Stimulated activated CD4-positive, alpha-beta T cell treated with anti-CD3 and anti-CD28 coated beads, Interleukin-15, amount 100 ng/mL, for 24 hours (primary cell): ENCODE results near the gene OR5K1.

Experiments used
- DNase-seq: peaks from one replicate; pipeline ENCODE4 v3.0.0-alpha.2; 2020

OR5K1 gene

DNA sequence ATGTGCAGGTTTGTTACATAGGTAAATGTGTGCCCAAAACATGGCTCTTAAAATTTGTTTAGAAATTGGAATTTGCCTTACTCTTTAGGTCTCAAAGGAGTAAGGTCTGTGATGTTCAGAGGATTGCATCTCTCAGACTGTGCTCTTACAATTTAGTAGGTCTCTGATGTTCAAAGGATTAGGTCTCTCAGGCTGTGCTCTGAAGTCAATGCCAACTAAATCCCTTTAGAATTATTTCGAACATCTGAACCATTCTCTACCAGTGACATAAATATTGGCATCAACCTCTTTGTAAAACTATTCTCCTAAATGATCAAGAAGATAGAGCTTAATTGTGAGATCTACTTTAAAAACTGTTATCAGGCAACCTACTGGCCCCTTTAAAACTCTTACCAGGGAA lies at the start of gene OR5K1:
TSS of gene OR5K1 (plus strand) at position 301 of the 400 bp plus-strand sequence. CDS start 6,376 bp downstream, outside the sequence.
- DNase-seq: no peak

DNA sequence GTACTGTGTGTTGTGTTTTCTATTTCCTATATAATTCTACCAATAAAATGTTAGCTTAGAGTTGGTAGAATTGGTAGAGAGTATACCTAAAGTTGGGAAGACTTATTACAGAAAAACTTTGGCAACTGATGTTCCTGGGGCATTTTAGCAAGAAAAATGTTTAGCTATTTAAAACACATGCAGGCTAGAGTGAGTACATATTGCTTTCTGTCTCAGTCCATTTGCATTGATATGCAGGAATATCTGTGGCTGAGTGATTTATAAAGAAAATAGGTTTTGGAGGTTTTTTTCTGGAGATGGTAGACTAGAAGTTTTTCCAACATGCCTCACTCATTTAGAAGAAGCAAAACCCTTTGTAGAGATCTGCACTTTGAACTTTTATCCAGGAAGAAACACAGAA lies 30.4 kb upstream of the OR5K1 start:
- DNase-seq: no peak

DNA sequence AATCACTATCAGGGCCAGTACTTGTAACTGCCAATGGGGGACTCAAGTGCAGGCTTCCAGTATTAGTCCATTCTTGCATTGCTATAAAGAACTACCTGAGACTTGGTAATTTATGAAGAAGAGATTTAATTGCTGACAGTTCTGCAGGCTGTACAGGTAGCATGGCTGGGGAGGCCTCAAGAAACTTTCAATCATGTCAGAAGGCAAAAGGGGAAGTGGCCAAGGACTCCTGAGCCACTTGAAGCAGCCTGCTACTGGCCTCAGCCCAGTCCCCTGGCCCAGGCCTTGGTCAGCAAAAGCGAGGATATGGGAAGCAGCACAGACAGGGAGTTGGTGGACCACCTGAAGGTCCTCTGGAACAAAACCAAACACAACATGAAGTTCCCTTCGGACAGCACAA lies 29.2 kb upstream of the OR5K1 start:
- no peak for DNase-seq

DNA sequence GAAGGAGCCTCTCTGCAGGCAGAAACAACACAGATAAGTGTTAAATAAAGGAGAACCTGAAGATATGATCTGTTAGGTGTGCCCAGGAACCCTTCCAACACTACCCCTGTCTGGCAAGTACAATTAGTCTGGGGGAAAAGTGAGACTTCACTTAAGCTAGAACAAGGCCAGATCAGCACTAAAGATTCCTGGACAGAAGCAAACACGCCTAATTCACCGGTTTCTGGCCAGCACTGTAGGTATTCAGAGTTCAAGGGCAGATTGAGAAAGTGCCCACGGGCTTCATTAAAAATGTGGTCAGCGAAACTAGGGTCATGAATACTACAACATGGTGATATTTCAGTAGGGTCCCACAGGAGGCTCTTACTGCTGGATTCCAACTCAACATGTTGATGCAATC lies 28.6 kb upstream of the OR5K1 start:
- no peak for DNase-seq

DNA sequence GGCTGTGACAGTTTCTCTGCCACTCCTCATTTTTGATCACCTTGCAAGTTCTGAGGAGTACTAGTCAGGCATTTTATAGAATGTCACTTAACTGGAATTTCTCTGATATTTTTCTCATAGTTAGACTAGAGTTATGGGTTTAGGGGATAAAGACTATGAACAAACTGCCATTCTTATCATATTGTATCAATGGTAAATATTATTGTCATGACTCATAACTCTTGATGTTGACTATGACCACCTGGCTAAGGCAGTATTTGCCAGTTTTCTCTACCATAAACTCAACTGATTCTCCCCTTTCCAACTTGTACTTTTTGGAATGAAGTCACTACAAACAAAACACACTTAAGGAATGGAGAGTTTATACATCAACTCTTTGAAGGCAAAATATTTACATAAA lies 22.7 kb upstream of the OR5K1 start:
- no peak for DNase-seq

DNA sequence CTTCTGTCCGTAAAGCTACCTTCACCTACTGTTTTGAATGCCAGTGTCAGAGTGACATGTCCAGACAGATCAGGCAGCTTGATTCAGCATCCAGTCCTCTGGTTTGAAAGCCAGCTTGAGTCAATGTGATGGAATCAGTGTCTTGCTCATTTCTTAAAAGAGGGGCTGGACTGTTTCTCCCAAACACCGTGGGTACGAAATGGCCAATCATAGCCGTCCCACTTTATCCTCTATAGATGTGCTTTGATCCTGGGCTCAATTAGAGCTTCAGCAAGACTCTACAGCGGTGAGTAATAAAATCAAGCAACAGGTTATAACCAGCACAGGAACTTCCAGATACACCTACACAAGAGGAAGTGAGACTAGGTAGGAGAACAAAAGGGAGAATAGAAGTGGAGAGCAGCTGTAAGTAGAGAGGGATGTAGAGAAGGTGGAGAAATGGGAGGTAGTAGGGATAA lies 17.0 kb upstream of the OR5K1 start:
- DNase-seq: no peak

DNA sequence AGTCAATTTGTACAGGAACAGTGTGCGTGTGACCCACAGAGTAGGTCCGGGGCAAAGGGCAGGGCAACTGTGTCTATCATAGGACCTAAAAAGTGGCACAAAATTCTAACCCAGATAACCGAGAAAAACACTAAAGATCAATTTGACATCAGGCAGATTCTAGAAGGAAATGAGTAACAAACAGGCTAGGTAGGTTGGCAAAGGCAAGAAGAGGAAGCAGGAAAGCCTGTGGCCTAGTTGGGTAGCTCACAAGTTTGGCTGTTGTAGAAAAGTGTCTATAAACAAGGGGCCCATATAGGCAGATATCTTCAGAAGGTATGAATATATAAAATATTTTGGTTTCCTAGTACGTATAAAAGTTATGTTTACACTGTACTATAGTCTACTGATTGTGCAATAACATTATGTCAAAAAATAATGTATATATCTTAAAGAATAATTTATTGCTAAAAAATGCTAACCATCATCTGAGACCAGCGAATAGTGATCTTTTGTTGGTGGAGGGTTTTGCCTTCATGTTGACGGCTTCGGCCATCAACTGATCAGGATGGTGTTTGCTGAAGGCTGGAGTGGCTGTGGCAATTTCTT lies 13.3 kb upstream of the OR5K1 start:
- no peak for DNase-seq

DNA sequence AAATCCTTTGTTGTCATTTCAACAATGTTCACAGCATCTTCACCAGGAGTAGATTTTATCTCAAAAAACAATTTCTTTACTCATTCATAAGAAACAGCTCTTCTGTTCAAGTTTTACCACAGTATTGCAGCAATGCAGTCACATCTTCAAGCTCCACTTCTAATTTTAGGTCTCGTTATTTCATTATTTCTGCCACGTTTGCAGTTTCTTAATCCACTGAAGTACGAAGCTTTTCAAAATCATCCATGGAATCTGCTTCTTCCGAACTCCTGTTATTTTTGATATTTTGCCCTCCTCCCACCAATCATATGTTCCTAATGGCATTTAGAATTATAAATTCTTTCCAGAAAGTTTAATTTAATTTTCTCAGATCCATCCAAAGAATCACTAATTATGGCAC lies 12.6 kb upstream of the OR5K1 start:
- no peak for DNase-seq

DNA sequence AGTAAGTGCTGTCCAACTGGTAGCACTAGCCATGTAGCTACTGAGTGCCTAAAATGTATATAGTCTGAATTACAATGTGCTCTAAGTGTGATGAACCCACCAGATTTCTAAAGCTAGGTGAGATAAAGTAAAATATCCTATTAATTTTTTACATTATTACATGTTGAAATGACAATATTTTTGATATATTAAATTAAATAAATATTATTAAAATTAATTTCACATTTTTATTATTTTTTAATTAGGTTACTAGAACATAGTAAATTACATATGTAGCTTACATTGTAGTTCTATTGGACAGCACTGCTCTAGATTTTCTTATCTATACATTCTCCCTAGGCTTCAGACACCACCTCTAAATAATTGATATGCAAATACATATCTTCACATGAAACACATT lies 9.2 kb upstream of the OR5K1 start:
- DNase-seq: no peak

DNA sequence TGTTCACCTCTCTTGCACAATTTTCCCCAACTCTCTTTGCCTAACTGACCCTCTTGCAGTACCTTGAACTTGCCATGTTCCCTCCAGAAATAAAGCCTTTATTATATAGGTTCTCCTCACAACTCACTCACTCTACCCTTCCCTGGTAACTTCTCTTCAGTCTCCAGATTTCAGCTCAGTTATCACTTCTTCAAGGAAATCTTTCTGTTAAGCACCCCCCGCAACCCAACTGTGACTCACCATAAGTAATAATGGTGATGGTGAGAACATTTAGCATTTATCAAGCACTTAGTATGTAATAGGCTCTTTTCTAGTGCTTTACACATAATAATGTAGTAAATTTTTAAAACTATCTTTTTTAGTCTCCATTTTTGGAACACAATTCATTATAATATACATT lies 8.1 kb upstream of the OR5K1 start:
- DNase-seq: no peak

DNA sequence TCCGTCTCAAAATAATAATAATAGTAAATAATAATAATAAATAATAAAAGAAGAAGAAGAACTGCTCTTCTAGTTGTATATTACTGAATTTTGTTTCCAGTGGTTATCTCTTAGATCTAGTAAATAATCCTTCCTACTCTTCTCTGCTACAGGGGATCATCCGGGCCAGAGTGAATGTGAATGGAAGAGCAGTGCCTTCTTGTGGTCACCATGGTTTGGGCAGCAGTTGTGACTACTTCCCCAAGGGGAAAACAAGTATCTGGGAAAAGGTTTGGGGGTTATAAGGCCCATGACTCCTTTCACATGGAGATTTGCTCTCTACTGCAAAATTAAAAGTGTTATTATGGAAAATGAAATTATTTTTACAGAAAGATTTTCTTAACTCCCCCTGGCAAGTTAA lies 5.5 kb upstream of the OR5K1 start:
- no peak for DNase-seq

DNA sequence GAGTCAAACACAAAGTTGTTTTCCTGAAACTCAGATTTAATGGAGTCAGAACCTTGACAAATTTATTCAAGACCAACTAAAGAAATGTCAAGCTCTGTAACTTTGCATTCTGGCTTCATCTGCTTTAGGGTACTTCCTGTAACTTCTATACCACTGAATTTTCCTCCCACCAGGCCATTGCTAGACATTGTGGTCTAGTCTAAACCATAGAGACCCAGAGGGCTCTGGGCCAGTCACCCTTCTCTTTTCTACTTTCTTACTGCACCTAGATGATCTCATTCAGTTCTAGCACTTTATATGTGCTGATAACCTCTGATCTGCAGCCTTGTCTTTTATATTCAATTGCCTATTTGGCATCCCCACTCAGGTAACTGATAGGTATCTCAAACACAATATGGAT lies 2.8 kb upstream of the OR5K1 start:
- DNase-seq: no peak

DNA sequence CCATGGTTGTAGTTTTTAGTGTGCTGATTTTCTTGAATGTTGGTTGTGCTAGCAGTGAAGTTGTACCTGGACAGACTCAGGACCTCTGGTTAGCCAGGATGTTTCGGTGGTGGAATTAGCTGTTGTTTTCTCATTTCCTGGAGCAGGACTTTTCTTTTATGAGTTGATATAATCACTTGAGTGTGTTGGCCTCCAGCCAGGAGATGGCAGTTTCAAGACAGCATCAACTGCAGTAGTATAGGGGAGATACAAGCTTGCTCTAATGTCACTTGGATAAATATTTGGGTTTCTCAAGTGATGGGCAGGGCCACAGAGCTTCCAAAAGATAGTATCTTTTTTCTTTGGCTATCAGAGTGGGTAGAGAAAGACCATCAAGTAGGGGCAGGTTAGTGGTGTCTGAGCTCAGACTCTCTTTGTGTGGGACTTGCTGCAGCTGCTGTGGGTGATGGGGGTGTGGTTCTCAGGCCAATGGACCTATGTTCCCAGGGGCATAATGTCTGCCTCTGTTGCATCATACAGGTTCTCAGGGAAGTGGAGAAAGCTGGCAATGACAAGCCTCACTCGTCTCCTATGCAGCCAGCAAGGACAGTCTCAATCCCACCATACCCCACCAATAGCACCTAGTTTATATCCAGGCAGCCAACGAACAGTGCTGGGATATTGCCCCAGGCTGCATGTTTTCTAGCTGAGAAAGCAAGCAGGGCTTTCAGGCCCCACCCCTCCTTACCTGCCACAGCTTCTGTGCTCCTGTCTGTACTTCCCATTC lies 19.9 kb downstream of the OR5K1 start:
- DNase-seq: no peak

DNA sequence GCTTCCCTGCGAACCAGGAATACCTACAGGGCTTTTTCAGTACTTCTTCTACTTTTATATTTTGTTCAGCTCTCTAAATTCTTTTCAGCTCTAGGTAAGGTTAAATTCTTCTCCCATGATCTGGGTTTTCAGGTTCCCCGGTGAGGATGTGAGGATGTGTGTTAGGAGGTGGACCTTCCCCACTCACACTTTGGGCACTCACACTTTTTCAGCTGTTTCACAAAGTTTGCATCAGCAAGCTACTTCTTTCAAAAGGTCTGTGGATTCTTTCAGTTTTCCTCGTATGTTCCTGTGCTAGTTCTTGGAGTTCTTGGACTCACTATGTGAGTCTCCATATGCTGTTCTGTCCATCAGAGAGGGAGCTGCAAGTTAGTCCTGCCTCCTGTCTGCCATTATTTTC lies 20.6 kb downstream of the OR5K1 start:
- no peak for DNase-seq

DNA sequence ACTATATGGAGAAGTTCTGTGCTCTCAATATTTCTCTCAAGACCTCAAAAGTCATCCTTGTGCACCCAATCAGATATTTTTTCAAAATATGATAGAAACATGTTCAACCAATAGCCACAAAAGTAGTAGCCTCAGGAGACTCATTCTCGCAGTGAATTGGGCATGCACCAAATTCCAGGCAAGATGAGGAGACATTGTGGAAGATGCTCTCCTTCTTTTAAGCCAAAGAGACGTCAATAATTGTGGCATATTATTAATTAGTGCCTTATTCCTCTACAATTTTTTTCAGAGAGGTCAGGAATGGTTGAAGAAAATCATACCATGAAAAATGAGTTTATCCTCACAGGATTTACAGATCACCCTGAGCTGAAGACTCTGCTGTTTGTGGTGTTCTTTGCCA lies 34.4 kb downstream of the OR5K1 start, which contains the start of gene OR5K2:
TSS of gene OR5K2 (plus strand) at position 301 of the 400 bp plus-strand sequence. CDS start at position 301, 0 bp downstream.
- no peak for DNase-seq

DNA sequence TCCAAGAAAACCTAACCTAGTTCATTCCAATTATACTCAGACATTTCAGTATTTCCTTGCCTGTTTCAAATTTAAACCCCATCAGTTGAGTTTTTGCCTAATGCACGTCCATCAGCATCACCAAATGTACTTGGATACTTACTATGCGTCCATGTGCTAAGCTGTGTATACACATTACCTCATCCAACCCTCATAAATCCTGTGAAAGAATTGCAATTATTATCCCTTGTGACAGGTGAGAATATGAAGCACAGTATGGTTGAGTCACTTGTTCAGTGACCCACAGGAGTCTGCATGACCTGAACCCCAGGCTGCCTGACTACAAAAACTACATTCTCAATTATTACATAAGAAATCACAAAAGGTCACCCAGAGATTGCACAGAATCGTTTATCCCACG lies 37.0 kb downstream of the OR5K1 start:
- no peak for DNase-seq

DNA sequence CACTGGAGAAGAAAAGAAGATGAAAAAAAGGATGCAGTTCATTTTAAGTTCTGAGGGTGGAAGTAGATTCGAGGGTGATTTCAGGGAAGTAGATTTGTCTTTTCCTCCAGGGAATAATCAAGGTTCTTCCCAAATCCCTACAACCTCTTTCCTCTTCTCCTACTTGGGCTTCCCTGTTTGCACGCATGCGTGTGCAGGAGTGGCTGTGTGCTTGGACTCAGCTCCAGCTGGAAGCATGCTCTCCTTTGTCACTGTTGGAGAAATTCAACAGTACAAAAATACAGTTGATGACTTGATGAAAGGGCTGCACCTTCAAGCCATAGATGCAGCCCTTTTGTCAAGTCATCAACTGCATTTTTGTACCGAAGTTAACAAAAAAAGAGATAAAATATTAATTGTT lies 38.3 kb downstream of the OR5K1 start:
- DNase-seq: no peak

DNA sequence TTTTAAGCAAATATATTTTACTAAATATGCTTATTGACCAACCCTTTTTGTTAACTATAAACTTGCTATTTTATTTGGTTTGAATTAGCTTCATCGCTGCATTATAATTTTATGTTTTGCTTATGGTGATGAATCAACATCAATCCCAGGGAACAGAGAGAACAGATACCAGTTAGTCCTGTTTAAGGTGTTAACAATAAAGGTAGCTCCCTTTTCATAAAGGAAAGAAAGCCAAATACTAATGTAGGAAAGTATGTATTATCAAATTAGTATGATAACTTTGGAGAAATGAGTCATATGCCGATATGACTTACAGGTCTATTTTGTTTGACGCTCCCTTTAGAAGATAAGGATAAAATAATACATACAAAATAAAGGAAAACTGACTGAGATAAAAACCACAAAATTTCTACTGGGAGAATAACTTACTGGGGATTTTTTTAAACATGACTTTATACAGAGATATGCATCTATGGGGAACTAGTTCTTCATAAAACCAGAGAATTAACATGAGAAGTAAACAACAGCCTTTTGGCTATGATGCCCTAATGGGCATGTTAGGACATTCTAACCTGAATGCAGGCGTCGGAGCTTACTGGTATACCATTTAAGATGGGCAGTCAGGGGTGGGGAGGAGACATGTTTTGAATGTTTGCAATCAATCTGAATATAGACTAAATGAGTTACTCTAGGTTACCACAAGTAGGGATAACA lies 39.0 kb downstream of the OR5K1 start:
- no peak for DNase-seq

DNA sequence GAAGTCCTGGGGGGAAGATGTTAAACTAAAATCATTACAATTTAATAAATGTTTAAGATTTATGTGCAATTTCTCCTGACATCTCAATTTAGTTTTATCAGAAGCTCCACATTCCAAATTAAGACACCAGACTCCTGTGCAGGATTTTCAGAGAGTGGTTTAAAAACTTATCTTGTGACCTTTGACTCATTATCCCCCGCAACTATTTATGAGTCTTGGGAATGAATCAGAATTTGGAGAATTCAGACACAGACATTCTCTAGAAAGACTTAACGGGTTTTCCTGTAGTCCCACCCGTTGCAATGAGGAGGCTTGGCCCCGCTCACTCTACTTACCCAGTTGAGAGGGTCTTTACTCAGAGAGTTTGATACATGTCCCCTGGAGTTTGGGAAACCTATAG lies 41.5 kb downstream of the OR5K1 start:
- no peak for DNase-seq

DNA sequence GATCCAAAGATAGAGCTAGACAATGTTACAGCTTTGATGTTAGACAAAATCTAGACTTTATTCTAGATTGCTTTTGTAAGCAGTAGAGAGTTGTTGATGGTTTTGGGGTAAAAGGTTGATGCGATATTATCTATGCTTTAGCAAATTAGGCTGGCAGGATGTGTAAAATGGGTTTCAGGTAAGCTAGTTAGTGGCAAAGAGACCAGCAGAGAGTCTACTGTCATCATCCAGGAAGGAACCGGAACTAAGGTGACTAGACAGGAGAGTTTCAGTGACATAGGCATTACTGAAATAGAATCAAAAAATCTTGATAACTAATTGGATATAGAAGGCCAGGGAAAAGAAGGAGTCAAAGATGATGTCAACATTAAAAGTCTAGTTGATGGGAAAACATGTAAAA lies 45.6 kb downstream of the OR5K1 start:
- no peak for DNase-seq

DNA sequence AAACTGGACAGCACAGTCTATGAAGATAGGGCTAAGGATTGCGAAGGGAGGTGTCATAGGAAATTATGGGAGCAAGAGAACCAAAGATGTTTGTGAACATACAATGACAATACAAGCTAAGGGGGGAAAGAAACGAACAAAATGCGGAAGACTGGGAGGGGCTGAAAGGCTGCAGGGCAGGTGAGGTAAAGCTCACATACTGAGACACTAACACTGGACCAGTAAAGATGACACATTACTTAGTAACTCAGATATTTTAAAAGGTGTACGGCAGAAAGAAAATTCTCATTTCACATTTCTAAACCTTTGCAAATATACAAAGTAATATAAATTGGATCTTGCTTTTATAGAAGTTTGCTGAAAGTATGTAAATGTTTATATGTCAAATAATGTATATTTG lies 49.6 kb downstream of the OR5K1 start:
- DNase-seq: no peak

DNA sequence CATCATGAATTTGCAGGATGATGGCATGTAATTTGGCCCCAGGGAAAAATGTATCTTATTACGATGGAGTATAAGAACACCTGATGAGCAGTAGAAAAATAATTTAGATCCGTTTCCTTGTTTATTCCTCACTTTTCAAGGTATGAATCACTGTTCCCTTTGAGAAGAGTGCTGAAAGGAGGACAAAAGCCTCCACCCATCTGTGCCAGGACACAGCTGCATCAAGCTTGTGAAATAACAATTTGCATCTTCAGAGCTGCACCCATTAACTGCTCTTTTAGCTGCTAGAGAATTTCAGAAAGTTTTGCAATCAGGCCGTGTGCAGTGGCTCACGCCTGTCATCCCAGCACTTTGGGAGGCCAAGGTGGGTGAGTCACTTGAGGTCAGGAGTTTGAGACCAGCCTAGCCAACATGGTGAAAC lies 50.1 kb downstream of the OR5K1 start:
- DNase-seq: no peak

DNA sequence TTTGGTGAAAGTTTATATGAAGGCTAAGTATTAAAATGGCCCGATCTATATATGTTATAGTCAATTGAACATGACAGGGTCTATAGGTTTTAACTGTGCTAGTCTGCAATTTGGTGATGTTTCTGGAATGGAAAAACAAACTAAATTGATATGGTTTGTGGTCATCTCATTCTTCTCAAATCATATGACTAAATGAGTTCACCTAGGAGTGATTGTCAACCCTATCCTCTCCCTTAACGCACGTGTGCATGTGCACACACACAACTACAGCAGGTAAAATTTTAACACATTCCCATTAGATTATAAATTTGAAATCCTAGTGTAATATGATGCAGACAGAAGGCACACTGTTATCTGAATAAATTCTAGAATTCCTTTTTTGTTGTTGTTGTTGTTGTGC lies 50.7 kb downstream of the OR5K1 start:
- DNase-seq: no peak

DNA sequence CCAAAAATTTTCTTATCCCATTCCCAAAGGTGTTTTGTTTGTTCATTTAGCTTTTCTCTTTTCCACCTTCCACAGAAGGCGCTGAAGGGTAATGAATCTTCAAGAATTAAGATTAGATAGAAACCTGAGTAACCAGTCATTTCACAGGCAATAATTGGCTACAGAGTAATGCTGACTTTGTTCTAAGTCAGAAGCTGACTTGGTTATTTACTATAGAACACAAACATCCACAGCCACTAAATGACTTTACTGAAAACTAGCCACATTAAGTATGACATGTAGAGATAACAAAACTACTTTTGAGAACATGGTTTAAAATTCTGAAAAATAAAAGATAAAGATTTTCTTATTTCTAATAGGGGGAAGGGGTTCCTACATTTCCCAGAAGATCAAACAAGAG lies 51.9 kb downstream of the OR5K1 start:
- DNase-seq: no peak
